Measurements from ENCODE around the gene EWSR1.

Gene EWSR1

DNA sequence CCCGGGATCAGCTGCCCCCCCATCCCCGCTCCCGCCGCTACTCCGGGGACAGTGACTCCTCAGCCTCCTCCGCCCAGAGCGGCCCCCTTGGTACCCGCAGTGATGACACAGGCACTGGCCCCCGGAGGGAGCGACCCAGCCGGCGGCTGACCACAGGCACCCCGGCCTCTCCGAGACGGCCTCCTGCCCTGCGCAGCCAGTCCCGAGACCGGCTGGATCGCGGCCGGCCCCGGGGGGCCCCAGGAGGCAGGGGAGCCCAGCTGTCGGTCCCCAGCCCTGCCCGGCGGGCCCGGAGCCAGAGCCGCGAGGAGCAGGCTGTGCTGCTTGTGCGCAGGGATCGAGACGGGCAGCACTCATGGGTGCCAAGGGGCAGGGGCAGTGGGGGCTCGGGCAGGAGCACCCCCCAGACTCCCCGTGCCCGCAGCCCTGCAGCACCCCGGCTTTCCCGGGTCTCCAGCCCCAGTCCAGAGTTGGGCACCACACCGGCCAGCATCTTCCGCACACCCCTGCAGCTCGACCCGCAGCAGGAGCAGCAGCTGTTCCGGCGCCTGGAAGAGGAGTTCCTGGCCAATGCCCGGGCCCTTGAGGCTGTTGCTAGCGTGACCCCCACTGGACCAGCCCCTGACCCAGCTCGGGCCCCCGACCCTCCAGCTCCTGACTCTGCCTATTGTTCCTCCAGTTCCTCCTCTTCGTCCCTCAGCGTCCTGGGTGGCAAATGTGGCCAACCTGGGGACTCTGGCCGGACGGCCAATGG lies 43.6 kb downstream of the EWSR1 start:
- Histone ChIP-seq H3K27ac (ENCODE audit: low read depth, low read length) (no peak overlapping the region), H3K36me3 (ENCODE audit: control insufficient read depth, low read length) (no peaks in the 10 kb centered on the region), H3K9me2 (replicated peaks; ENCODE audit: control insufficient read depth, low read length) (no peaks in the 10 kb centered on the region), H3K27me3 (ENCODE audit: control insufficient read depth, low read length) (peaks cover 17% of the 10 kb centered on the region), H3K4me3 (ENCODE audit: low read length) (no peak overlapping the region), H3F3A (ENCODE audit: control insufficient read depth, insufficient read depth) (0 out of 2 replicates have a peak, but pooled peaks cover 4% of the 10 kb centered on the region), H3K9me3 (ENCODE audit: control insufficient read depth, insufficient read depth, low read length) (no peaks in the 10 kb centered on the region), H3K4me1 (ENCODE audit: control insufficient read depth, low read length) (peaks cover 4% of the 10 kb centered on the region), H4K20me1 (ENCODE audit: control insufficient read depth, insufficient read depth, low read depth, low read length) (peaks cover 3% of the 10 kb centered on the region; the same call in 1 of the 2 replicates), H3K79me2 (ENCODE audit: control insufficient read depth, low read length) (no peaks in the 10 kb centered on the region), H3K4me2 (ENCODE audit: low read length) (no peak overlapping the region)
- TF ChIP-seq EZH2phosphoT487 (IDR thresholded peaks at IDR 0.05; ENCODE audit: borderline replicate concordance, low read length), result no peak
- TF ChIP-seq, protein P1, sequence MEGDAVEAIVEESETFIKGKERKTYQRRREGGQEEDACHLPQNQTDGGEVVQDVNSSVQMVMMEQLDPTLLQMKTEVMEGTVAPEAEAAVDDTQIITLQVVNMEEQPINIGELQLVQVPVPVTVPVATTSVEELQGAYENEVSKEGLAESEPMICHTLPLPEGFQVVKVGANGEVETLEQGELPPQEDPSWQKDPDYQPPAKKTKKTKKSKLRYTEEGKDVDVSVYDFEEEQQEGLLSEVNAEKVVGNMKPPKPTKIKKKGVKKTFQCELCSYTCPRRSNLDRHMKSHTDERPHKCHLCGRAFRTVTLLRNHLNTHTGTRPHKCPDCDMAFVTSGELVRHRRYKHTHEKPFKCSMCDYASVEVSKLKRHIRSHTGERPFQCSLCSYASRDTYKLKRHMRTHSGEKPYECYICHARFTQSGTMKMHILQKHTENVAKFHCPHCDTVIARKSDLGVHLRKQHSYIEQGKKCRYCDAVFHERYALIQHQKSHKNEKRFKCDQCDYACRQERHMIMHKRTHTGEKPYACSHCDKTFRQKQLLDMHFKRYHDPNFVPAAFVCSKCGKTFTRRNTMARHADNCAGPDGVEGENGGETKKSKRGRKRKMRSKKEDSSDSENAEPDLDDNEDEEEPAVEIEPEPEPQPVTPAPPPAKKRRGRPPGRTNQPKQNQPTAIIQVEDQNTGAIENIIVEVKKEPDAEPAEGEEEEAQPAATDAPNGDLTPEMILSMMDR (IDR thresholded peaks at IDR 0.05; ENCODE audit: low read depth, low read length, poor library complexity, severe bottlenecking), result no peak

DNA sequence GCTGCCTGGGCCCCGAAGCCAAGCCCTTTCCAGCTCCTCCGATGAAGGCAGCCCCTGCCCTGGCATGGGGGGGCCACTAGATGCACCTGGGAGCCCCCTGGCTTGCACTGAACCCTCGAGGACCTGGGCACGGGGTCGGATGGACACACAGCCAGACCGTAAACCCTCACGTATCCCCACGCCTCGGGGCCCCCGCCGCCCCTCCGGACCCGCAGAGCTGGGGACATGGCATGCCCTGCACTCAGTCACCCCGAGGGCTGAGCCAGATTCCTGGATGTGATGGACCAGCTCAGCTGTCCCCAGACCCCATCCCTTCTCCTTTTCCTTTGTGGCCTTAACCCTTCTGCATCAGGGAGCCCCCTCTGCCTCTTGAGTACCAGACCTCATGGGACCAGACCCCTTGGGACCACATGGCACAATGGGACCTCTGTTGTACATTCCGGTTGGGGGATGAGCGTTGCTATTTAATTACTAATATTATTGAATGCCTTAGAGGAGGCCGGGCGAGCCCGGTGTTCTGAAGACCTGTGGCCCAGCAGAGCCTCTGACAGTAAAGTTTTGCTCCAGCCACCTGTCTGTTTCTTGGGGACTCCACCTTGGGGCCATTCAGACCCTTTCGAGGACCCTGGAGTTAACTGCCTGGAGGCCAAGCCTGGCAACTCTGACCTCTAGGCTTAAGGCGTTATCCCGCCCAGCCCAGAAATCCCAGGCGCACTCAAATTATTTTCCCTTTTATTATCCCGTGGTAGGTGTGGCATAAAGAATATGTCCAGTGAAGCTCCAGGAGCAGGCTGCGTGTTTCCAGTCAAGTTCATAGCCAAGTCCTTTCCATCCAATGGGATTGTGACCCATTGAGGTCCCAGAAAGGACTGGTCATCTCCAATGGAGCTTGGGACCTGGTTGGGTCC lies 44.4 kb downstream of the EWSR1 start:
- H3K79me2 ChIP-seq (ENCODE audit: control insufficient read depth, low read length), result no peaks in the 10 kb centered on the region
- no peak for TF ChIP-seq EZH2phosphoT487 (IDR thresholded peaks at IDR 0.05; ENCODE audit: borderline replicate concordance, low read length)
- TF ChIP-seq, protein P1 (IDR thresholded peaks at IDR 0.05; ENCODE audit: low read depth, low read length, poor library complexity, severe bottlenecking), result no peak
- H3K36me3 ChIP-seq (ENCODE audit: control insufficient read depth, low read length), result no peaks in the 10 kb centered on the region
- peaks cover 3% of the 10 kb centered on the region; the same call in 1 of the 2 replicates for H4K20me1 ChIP-seq (ENCODE audit: control insufficient read depth, insufficient read depth, low read depth, low read length)
- no peak overlapping the region for H3K4me3 ChIP-seq (ENCODE audit: low read length)
- no peak overlapping the region for H3K4me2 ChIP-seq (ENCODE audit: low read length)
- peaks cover 16% of the 10 kb centered on the region for H3K27me3 ChIP-seq (ENCODE audit: control insufficient read depth, low read length)
- H3K27ac ChIP-seq (ENCODE audit: low read depth, low read length), result no peak overlapping the region
- H3K9me2 ChIP-seq (replicated peaks; ENCODE audit: control insufficient read depth, low read length), result no peaks in the 10 kb centered on the region
- 0 out of 2 replicates have a peak, but pooled peaks cover 4% of the 10 kb centered on the region for H3F3A ChIP-seq (ENCODE audit: control insufficient read depth, insufficient read depth)
- H3K9me3 ChIP-seq (ENCODE audit: control insufficient read depth, insufficient read depth, low read length), result no peaks in the 10 kb centered on the region
- 0 out of 2 replicates have a peak, but pooled peaks cover 2% of the 10 kb centered on the region for H3K4me1 ChIP-seq (ENCODE audit: control insufficient read depth, low read length)

DNA sequence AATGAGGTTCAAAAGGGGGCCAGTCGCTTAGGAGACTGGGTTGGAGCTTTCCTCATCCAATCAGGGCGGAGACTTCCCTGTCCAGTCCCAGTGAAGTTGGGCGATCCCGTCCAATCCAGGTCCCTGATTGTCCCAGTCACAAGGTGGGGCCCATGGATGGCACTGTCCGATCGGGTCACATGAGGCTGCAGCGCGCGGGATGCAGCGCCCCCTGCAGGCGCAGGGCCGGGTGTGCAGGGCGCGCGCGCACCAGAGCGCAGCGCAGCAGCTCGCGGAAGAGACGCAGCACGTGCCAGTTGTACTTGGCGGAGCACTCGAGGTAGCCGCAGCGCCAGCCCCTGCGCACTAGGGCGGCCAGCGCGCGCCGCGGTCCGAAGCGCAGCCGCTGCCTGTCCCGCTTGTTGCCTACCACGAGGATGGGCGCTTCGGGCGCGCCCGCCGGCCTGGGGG lies 45.1 kb downstream of the EWSR1 start:
- no peaks in the 10 kb centered on the region for H3K9me3 ChIP-seq (ENCODE audit: control insufficient read depth, insufficient read depth, low read length)
- H3K4me3 ChIP-seq (ENCODE audit: low read length), result no peak overlapping the region
- H4K20me1 ChIP-seq (ENCODE audit: control insufficient read depth, insufficient read depth, low read depth, low read length), result no peaks in the 10 kb centered on the region
- H3F3A ChIP-seq (ENCODE audit: control insufficient read depth, insufficient read depth), result 0 out of 2 replicates have a peak, but pooled peaks cover 4% of the 10 kb centered on the region
- H3K79me2 ChIP-seq (ENCODE audit: control insufficient read depth, low read length), result no peaks in the 10 kb centered on the region
- H3K36me3 ChIP-seq (ENCODE audit: control insufficient read depth, low read length), result no peaks in the 10 kb centered on the region
- no peak overlapping the region for H3K27ac ChIP-seq (ENCODE audit: low read depth, low read length)
- H3K27me3 ChIP-seq (ENCODE audit: control insufficient read depth, low read length), result peaks cover 16% of the 10 kb centered on the region
- 0 out of 2 replicates have a peak, but pooled peaks cover 2% of the 10 kb centered on the region for H3K4me1 ChIP-seq (ENCODE audit: control insufficient read depth, low read length)
- H3K9me2 ChIP-seq (replicated peaks; ENCODE audit: control insufficient read depth, low read length), result no peaks in the 10 kb centered on the region
- H3K4me2 ChIP-seq (ENCODE audit: low read length), result no peak overlapping the region
- TF ChIP-seq, protein P1 (IDR thresholded peaks at IDR 0.05; ENCODE audit: low read depth, low read length, poor library complexity, severe bottlenecking), result peak; percentile 63
- no peak for TF ChIP-seq EZH2phosphoT487 (IDR thresholded peaks at IDR 0.05; ENCODE audit: borderline replicate concordance, low read length)
